HG02884 (cell line): Measurements from ENCODE around the gene EFCAB7.
"Not testable (repeated sequence)": the region's sequence is repeated elsewhere in the genome, so short reads cannot be mapped to it uniquely, and the experiment has no call there.

Source experiments
- ATAC-seq: cut with Tn5 transposase; IDR thresholded peaks from one replicate; pipeline ENCODE4 v1.9.1; 2021; ENCODE audit warnings: mild to moderate bottlenecking, moderate library complexity; ENCODE audit not compliant: unreplicated experiment

Gene EFCAB7

GRCh38 chr1:63547621-63548294 is 24.4 kb downstream of the EFCAB7 start:
- no peak for ATAC-seq

- no peak for ATAC-seq
These were observed 25.0 kb downstream of the EFCAB7 start for GRCh38 chr1:63548303-63548702.

- ATAC-seq, result no peak
These were observed 25.6 kb downstream of the EFCAB7 start for GRCh38 chr1:63548877-63549276.

- no peak for ATAC-seq
These were observed 32.2 kb downstream of the EFCAB7 start for GRCh38 chr1:63555480-63555879.

GRCh38 chr1:63557365-63557987 is 34.2 kb downstream of the EFCAB7 start:
- ATAC-seq, result no peak

GRCh38 chr1:63559357-63559756 is 36.0 kb downstream of the EFCAB7 start:
- no peak for ATAC-seq

- ATAC-seq, result no peak
These were observed 40.4 kb downstream of the EFCAB7 start for GRCh38 chr1:63563745-63564144.

GRCh38 chr1:63569068-63569467 is 45.7 kb downstream of the EFCAB7 start:
- no peak for ATAC-seq

- no peak for ATAC-seq
These were observed 46.5 kb downstream of the EFCAB7 start for GRCh38 chr1:63569640-63570316.

- ATAC-seq, result not testable (repeated sequence)
These were observed 49.4 kb downstream of the EFCAB7 start for GRCh38 chr1:63572686-63573085.

GRCh38 chr1:63574203-63574796 is 51.0 kb downstream of the EFCAB7 start:
- ATAC-seq, result not testable (repeated sequence)

- no peak for ATAC-seq
These were observed 52.1 kb downstream of the EFCAB7 start for GRCh38 chr1:63575340-63575826.

GRCh38 chr1:63586326-63586725 is 63.0 kb downstream of the EFCAB7 start:
- not testable (repeated sequence) for ATAC-seq

GRCh38 chr1:63590166-63590560 is 66.8 kb downstream of the EFCAB7 start:
- ATAC-seq, result no peak

GRCh38 chr1:63592536-63593302 is 69.4 kb downstream of the EFCAB7 start:
- ATAC-seq, result no peak

GRCh38 chr1:63593303-63593885 is 70.1 kb downstream of the EFCAB7 start, which contains the start of gene PGM1:
TSS of gene PGM1 (plus strand) at chr1:63593411. CDS start at chr1:63593489, 78 bp downstream.
- ATAC-seq, result peak; percentile 66

- peak; percentile 42 for ATAC-seq
These were observed 70.7 kb downstream of the EFCAB7 start for GRCh38 chr1:63593886-63594605.

GRCh38 chr1:63595435-63595834 is 72.1 kb downstream of the EFCAB7 start:
- no peak for ATAC-seq

GRCh38 chr1:63599799-63600198 is 76.5 kb downstream of the EFCAB7 start:
- no peak for ATAC-seq

- no peak for ATAC-seq
These were observed 76.9 kb downstream of the EFCAB7 start for GRCh38 chr1:63600248-63600647.
